CD8-positive, alpha-beta memory T cell (primary cell): ENCODE results near the gene P2RX7. TPM values are rescaled to one million over a fixed set of nuclear protein-coding genes. Genes with fewer than 3 reads are reported as not detected.

Source experiments
- CTCF ChIA-PET: fragments of 350-600 bp; sonication (Branson Sonifier 250); formaldehyde crosslinking; loops from one replicate; lab custom pipeline; 2021; ENCODE audit warnings: antibody characterized with exemption; lab: Charles Lee
- POLR2A ChIA-PET: fragments of 350-600 bp; sonication (Branson Sonifier 250); formaldehyde crosslinking; loops from one replicate; lab custom pipeline; 2021; ENCODE audit warnings: antibody characterized with exemption; lab: Charles Lee
- DNase-seq, 5 donors: peaks; one replicate each; pipeline versions ENCODE4 v3.0.0 to v3.0.0-alpha.2; 2020 to 2022; ENCODE audit warnings: mixed read lengths in 1 of 5
- H3K27ac ChIP-seq: one replicate; pipeline ENCODE4 v1.7.0; 2013; ENCODE audit warnings: low read depth, mild to moderate bottlenecking, low read length, moderate library complexity
- H3K27me3 ChIP-seq: 2 replicates; pipeline ENCODE4 v1.7.0; 2013; ENCODE audit warnings: low read length, mild to moderate bottlenecking; ENCODE audit not compliant: insufficient read depth, poor library complexity, severe bottlenecking
- H3K36me3 ChIP-seq: 2 replicates; pipeline ENCODE4 v1.7.0; 2013; ENCODE audit warnings: mild to moderate bottlenecking, low read length, moderate library complexity; ENCODE audit not compliant: insufficient read depth
- H3K4me1 ChIP-seq: 2 replicates; pipeline ENCODE4 v1.7.0; 2013; ENCODE audit warnings: mild to moderate bottlenecking, low read length, moderate library complexity; ENCODE audit not compliant: insufficient read depth
- H3K4me3 ChIP-seq: 2 replicates; pipeline ENCODE4 v1.7.0; 2013; ENCODE audit warnings: mild to moderate bottlenecking, low read length
- H3K9me3 ChIP-seq: 2 replicates; pipeline ENCODE4 v1.7.0; 2013; ENCODE audit warnings: mild to moderate bottlenecking, low read length
- H3K27ac Mint-ChIP-seq, 8 donors: one replicate each; pipeline ENCODE4 v1.8.0; 2020 to 2021; ENCODE audit warnings: mixed read lengths in 8 of 8, mild to moderate bottlenecking in 6 of 8, inconsistent platforms in 3 of 8, moderate library complexity in 3 of 8
- H3K27me3 Mint-ChIP-seq, 2 donors: one replicate each; pipeline ENCODE4 v1.8.0; 2020 to 2021; ENCODE audit warnings: mixed read lengths in 2 of 2, mild to moderate bottlenecking in 1 of 2, moderate library complexity in 1 of 2
- H3K36me3 Mint-ChIP-seq, 3 donors: one replicate each; pipeline ENCODE4 v1.8.0; 2020 to 2021; ENCODE audit warnings: mixed read lengths in 3 of 3, inconsistent platforms in 1 of 3, mild to moderate bottlenecking in 1 of 3
- H3K4me1 Mint-ChIP-seq, 3 donors: one replicate each; pipeline ENCODE4 v1.8.0; 2020 to 2021; ENCODE audit warnings: mixed read lengths in 3 of 3, inconsistent platforms in 1 of 3, mild to moderate bottlenecking in 1 of 3
- H3K4me3 Mint-ChIP-seq, 7 donors: one replicate each; pipeline ENCODE4 v1.8.0; 2020 to 2021; ENCODE audit warnings: mixed read lengths in 7 of 7, mild to moderate bottlenecking in 6 of 7, moderate library complexity in 4 of 7, inconsistent platforms in 2 of 7
- H3K9me3 Mint-ChIP-seq, 5 donors: one replicate each; pipeline ENCODE4 v1.8.0; 2020 to 2022; ENCODE audit warnings: mixed read lengths in 5 of 5, mild to moderate bottlenecking in 3 of 5, moderate library complexity in 2 of 5, inconsistent platforms in 1 of 5
- polyA plus RNA-seq: library from polyadenylated mRNA; unstranded; fragments of 300-500 nt; fragmentation: Illumina TruSeq; gene quantifications from one replicate; pipeline ENCODE4 v1.2.3, GENCODE V29; 2021
- total RNA-seq, 2 experiments: library from RNA; stranded (reverse); gene quantifications; one replicate each; pipeline ENCODE4 v1.2.3, GENCODE V29; 2021

The P2RX7 gene
- total and polyA plus RNA-seq, 3 experiments from 2014 or later: 4.3 to 9.2 (median 4.5) TPM

- POLR2A ChIA-PET: interaction anchor here (1.8 kb wide), 1 partner anchor 10 kb away, joined by 6 read pairs; no protein-coding TSS in a partner anchor
- no peak overlapping the region for H3K27ac ChIP-seq
- peaks cover 0 to 50% (median 10%) of the 10 kb centered on the region in 3 donors for H3K36me3 Mint-ChIP-seq
- DNase-seq: no peak
- H3K27me3 ChIP-seq: no peaks in the 10 kb centered on the region
- CTCF ChIA-PET: interaction anchor here (1.3 to 2.3 kb wide), 2 partner anchors 7 to 15 kb away, joined by 3 to 5 read pairs; no protein-coding TSS in a partner anchor
- H3K4me1 ChIP-seq: peaks cover 10% of the 10 kb centered on the region
- H3K9me3 Mint-ChIP-seq: no peaks in the 10 kb centered on the region
- H3K27ac Mint-ChIP-seq: peak overlapping the region; percentile 5 to 93 (median 74)
- H3K4me1 Mint-ChIP-seq: peaks cover 27 to 52% (median 37%) of the 10 kb centered on the region in 3 donors
- H3K9me3 ChIP-seq: no peaks in the 10 kb centered on the region
- H3K4me3 Mint-ChIP-seq: peak overlapping the region in 2 of 7 donors; percentile 38 to 61
- H3K27me3 Mint-ChIP-seq: no peaks in the 10 kb centered on the region
- H3K36me3 ChIP-seq: no peaks in the 10 kb centered on the region
- no peak overlapping the region for H3K4me3 ChIP-seq
These were observed 82.4 kb downstream of the P2RX7 start for GRCh38 chr12:121214855-121215745.

- peaks cover 2% of the 10 kb centered on the region for H3K4me1 ChIP-seq
These were observed 83.4 kb downstream of the P2RX7 start for GRCh38 chr12:121216102-121216501.

GRCh38 chr12:121217063-121217462, 84.4 kb downstream of the P2RX7 start:
- no peaks in the 10 kb centered on the region for H3K27me3 Mint-ChIP-seq
- no peaks in the 10 kb centered on the region for H3K9me3 ChIP-seq
- no peak for DNase-seq
- H3K4me3 ChIP-seq: no peak overlapping the region
- peaks cover 0 to 52% (median 10%) of the 10 kb centered on the region in 3 donors for H3K36me3 Mint-ChIP-seq
- no peak overlapping the region for H3K27ac ChIP-seq
- H3K4me1 Mint-ChIP-seq: peaks cover 17 to 38% (median 24%) of the 10 kb centered on the region in 3 donors
- H3K27ac Mint-ChIP-seq: peak overlapping the region in 5 of 8 donors; percentile 1 to 71 (median 26)
- ChIA-PET POLR2A (interaction anchor here (0.7 kb wide), 1 partner anchor 105 kb away, joined by 5 read pairs; no protein-coding TSS in a partner anchor), CTCF (interaction anchor here (1.2 to 2.3 kb wide), 3 partner anchors 13 to 22 kb away, joined by 4 to 5 read pairs (median 5); no protein-coding TSS in a partner anchor)
- H3K4me3 Mint-ChIP-seq: no peak overlapping the region
- no peaks in the 10 kb centered on the region for H3K36me3 ChIP-seq
- H3K9me3 Mint-ChIP-seq: no peaks in the 10 kb centered on the region
- H3K27me3 ChIP-seq: no peaks in the 10 kb centered on the region
- H3K4me1 ChIP-seq: no peaks in the 10 kb centered on the region

More at GRCh38 chr12:121216102-121216501, 83.4 kb downstream of the P2RX7 start:
- CTCF ChIA-PET: interaction anchor here (1.9 to 2.3 kb wide), 2 partner anchors 14 to 23 kb away, joined by 4 to 5 read pairs; no protein-coding TSS in a partner anchor
- peaks cover 0 to 47% (median 10%) of the 10 kb centered on the region in 3 donors for H3K36me3 Mint-ChIP-seq
- no peak overlapping the region for H3K4me3 ChIP-seq
- no peak overlapping the region for H3K4me3 Mint-ChIP-seq
- H3K27me3 ChIP-seq: no peaks in the 10 kb centered on the region
- H3K27ac Mint-ChIP-seq: peak overlapping the region in 4 of 8 donors; percentile 43 to 86 (median 60)
- no peaks in the 10 kb centered on the region for H3K9me3 ChIP-seq
- H3K27me3 Mint-ChIP-seq: no peaks in the 10 kb centered on the region
- H3K27ac ChIP-seq: no peak overlapping the region
- peaks cover 21 to 47% (median 31%) of the 10 kb centered on the region in 3 donors for H3K4me1 Mint-ChIP-seq
- POLR2A ChIA-PET: no interaction called here
- no peaks in the 10 kb centered on the region for H3K9me3 Mint-ChIP-seq
- DNase-seq: no peak
- H3K36me3 ChIP-seq: no peaks in the 10 kb centered on the region

- Histone ChIP-seq H3K4me3 (no peak overlapping the region), H3K9me3 (no peaks in the 10 kb centered on the region), H3K27me3 (no peaks in the 10 kb centered on the region), H3K36me3 (no peaks in the 10 kb centered on the region), H3K4me1 (peaks cover 2% of the 10 kb centered on the region), H3K27ac (no peak overlapping the region)
- Mint-ChIP-seq H3K9me3 (no peaks in the 10 kb centered on the region), H3K27ac (peak overlapping the region in 2 of 8 donors; percentile 22 to 66), H3K27me3 (no peaks in the 10 kb centered on the region), H3K36me3 (peaks cover 0 to 54% (median 10%) of the 10 kb centered on the region in 3 donors), H3K4me1 (peaks cover 17 to 37% (median 26%) of the 10 kb centered on the region in 3 donors), H3K4me3 (no peak overlapping the region)
- POLR2A ChIA-PET: interaction anchor here (0.7 kb wide), 1 partner anchor 105 kb away, joined by 5 read pairs; no protein-coding TSS in a partner anchor
- CTCF ChIA-PET: interaction anchor here (0.8 to 1.9 kb wide), 3 partner anchors 13 to 577 kb away, joined by 3 to 5 read pairs (median 4); no protein-coding TSS in a partner anchor
- no peak for DNase-seq
These were observed 85.1 kb downstream of the P2RX7 start for GRCh38 chr12:121217761-121218160.

- H3K4me1 Mint-ChIP-seq: peaks cover 27 to 38% (median 36%) of the 10 kb centered on the region in 3 donors
- no peaks in the 10 kb centered on the region for H3K27me3 ChIP-seq
- peak overlapping the region in 5 of 8 donors; percentile 6 to 73 (median 46) for H3K27ac Mint-ChIP-seq
- H3K4me3 ChIP-seq: no peak overlapping the region
- peaks cover 12% of the 10 kb centered on the region for H3K4me1 ChIP-seq
- H3K27ac ChIP-seq: no peak overlapping the region
- no peak overlapping the region for H3K4me3 Mint-ChIP-seq
- no peak for DNase-seq
- H3K36me3 ChIP-seq: no peaks in the 10 kb centered on the region
- H3K27me3 Mint-ChIP-seq: no peaks in the 10 kb centered on the region
- H3K36me3 Mint-ChIP-seq: peaks cover 0 to 55% (median 10%) of the 10 kb centered on the region in 3 donors
- POLR2A ChIA-PET: no interaction called here
- CTCF ChIA-PET: no interaction called here
- H3K9me3 ChIP-seq: no peaks in the 10 kb centered on the region
- H3K9me3 Mint-ChIP-seq: no peaks in the 10 kb centered on the region
These were observed 86.1 kb downstream of the P2RX7 start for GRCh38 chr12:121218588-121219352.

GRCh38 chr12:121219353-121219986, 86.8 kb downstream of the P2RX7 start:
- DNase-seq: no peak
- ChIA-PET POLR2A (no interaction called here), CTCF (no interaction called here)
- H3K27ac ChIP-seq: no peak overlapping the region
- peaks cover 27 to 39% (median 38%) of the 10 kb centered on the region in 3 donors for H3K4me1 Mint-ChIP-seq
- no peak overlapping the region for H3K4me3 Mint-ChIP-seq
- H3K9me3 ChIP-seq: no peaks in the 10 kb centered on the region
- H3K9me3 Mint-ChIP-seq: no peaks in the 10 kb centered on the region
- H3K4me3 ChIP-seq: no peak overlapping the region
- peak overlapping the region in 5 of 8 donors; percentile 2 to 78 (median 51) for H3K27ac Mint-ChIP-seq
- H3K36me3 Mint-ChIP-seq: peaks cover under 1 to 51% (median 7%) of the 10 kb centered on the region in 3 donors
- H3K4me1 ChIP-seq: peaks cover 18% of the 10 kb centered on the region
- H3K27me3 ChIP-seq: no peaks in the 10 kb centered on the region
- no peaks in the 10 kb centered on the region for H3K27me3 Mint-ChIP-seq
- H3K36me3 ChIP-seq: no peaks in the 10 kb centered on the region

GRCh38 chr12:121222847-121223246, 90.2 kb downstream of the P2RX7 start:
- peak overlapping the region; percentile 64 to 94 (median 90) for H3K27ac Mint-ChIP-seq
- H3K27me3 Mint-ChIP-seq: no peaks in the 10 kb centered on the region
- no peak for DNase-seq
- Histone ChIP-seq H3K36me3 (no peaks in the 10 kb centered on the region), H3K9me3 (no peaks in the 10 kb centered on the region), H3K4me3 (no peak overlapping the region), H3K4me1 (peaks cover 46% of the 10 kb centered on the region), H3K27ac (no peak overlapping the region), H3K27me3 (no peaks in the 10 kb centered on the region)
- no peaks in the 10 kb centered on the region for H3K9me3 Mint-ChIP-seq
- peaks cover 24 to 36% (median 25%) of the 10 kb centered on the region in 3 donors for H3K4me1 Mint-ChIP-seq
- peaks cover 4 to 47% (median 5%) of the 10 kb centered on the region in 3 donors for H3K36me3 Mint-ChIP-seq
- peak overlapping the region in 1 of 7 donors; percentile 23 for H3K4me3 Mint-ChIP-seq
- CTCF ChIA-PET: interaction anchor here (0.9 to 1.2 kb wide), 2 partner anchors 9 to 17 kb away, joined by 3 to 4 read pairs; no protein-coding TSS in a partner anchor
- POLR2A ChIA-PET: interaction anchor here (2.7 kb wide), 1 partner anchor 17 kb away, joined by 14 read pairs; no protein-coding TSS in a partner anchor
